OCI-LY1 (cell line): ENCODE data around the gene DNAAF8.

Source experiments
- H2AFZ ChIP-seq: fragments of 200-600 bp; sonication (generic), shearing (Covaris generic); 2 replicates; pipeline ENCODE4 v1.6.0; 2014; ENCODE audit warnings: antibody characterized with exemption, mild to moderate bottlenecking, low read length
- H3F3A ChIP-seq: fragments of 200-600 bp; sonication (generic), shearing (Covaris generic); 2 replicates; pipeline ENCODE4 v1.6.0; 2014; ENCODE audit warnings: mild to moderate bottlenecking, antibody characterized with exemption, low read length, moderate library complexity; ENCODE audit not compliant: insufficient read depth
- H3K27ac ChIP-seq: fragments of 200-600 bp; sonication (generic); 2 replicates; pipeline ENCODE4 v1.5.1; 2014; ENCODE audit warnings: low read length, mixed run types, mild to moderate bottlenecking, low read depth; ENCODE audit not compliant: poor library complexity, severe bottlenecking
- H3K27me3 ChIP-seq: fragments of 200-600 bp; sonication (generic); 2 replicates; pipeline ENCODE4 v1.6.0; 2014; ENCODE audit warnings: antibody characterized with exemption, mild to moderate bottlenecking, low read length, moderate library complexity; ENCODE audit not compliant: insufficient read depth
- H3K36me3 ChIP-seq: fragments of 200-600 bp; sonication (generic); 2 replicates; pipeline ENCODE4 v1.6.1; 2014; ENCODE audit warnings: mild to moderate bottlenecking, antibody characterized with exemption, low read length, moderate library complexity, mixed read lengths; ENCODE audit not compliant: insufficient read depth
- H3K4me1 ChIP-seq: fragments of 200-600 bp; sonication (generic); 2 replicates; pipeline ENCODE4 v1.5.1; 2014; ENCODE audit warnings: mild to moderate bottlenecking, low read length, moderate library complexity; ENCODE audit not compliant: insufficient read depth, severe bottlenecking
- H3K4me2 ChIP-seq: fragments of 200-600 bp; sonication (generic), shearing (Covaris generic); 2 replicates; pipeline ENCODE4 v1.6.1; 2014; ENCODE audit warnings: low read length
- H3K4me3 ChIP-seq: fragments of 200-600 bp; sonication (generic); 2 replicates; pipeline ENCODE4 v1.5.1; 2014; ENCODE audit warnings: low read length, low read depth, mild to moderate bottlenecking, mixed read lengths; ENCODE audit not compliant: poor library complexity, severe bottlenecking
- H3K79me2 ChIP-seq: fragments of 200-600 bp; shearing (Covaris generic); 2 replicates; pipeline ENCODE4 v1.6.1; 2016; ENCODE audit warnings: mixed run types, low read length, mixed read lengths; ENCODE audit not compliant: insufficient read depth
- H3K9ac ChIP-seq: fragments of 200-600 bp; sonication (generic), shearing (Covaris generic); 2 replicates; pipeline ENCODE4 v1.6.1; 2014; ENCODE audit warnings: mild to moderate bottlenecking, low read length, mixed read lengths
- H3K9me2 ChIP-seq: fragments of 200-600 bp; sonication (generic), shearing (Covaris generic); 2 replicates; pipeline ENCODE4 v1.6.1; 2014; ENCODE audit warnings: low read depth, mild to moderate bottlenecking, low read length, mixed read lengths
- H3K9me3 ChIP-seq: fragments of 200-600 bp; shearing (Covaris generic); 2 replicates; pipeline ENCODE4 v1.6.1; 2014; ENCODE audit warnings: low read length, mixed read lengths
- H4K20me1 ChIP-seq: fragments of 200-600 bp; sonication (generic), shearing (Covaris generic); 2 replicates; pipeline ENCODE4 v1.6.0; 2016; ENCODE audit warnings: mild to moderate bottlenecking, low read length; ENCODE audit not compliant: insufficient read depth
- CTCF ChIP-seq: fragments of 200-600 bp; sonication (generic), shearing (Covaris generic); IDR thresholded peaks from 2 replicates; pipeline ENCODE4 v1.5.1; 2017; ENCODE audit warnings: mild to moderate bottlenecking, antibody characterized with exemption, low read length, moderate library complexity, mixed read lengths
- EZH2 ChIP-seq: fragments of 200-600 bp; sonication (generic), shearing (Covaris generic); IDR thresholded peaks from 2 replicates; pipeline ENCODE4 v1.8.0; 2017; ENCODE audit warnings: borderline replicate concordance, mixed run types, mild to moderate bottlenecking, antibody characterized with exemption, low read length, moderate library complexity, mixed read lengths

Gene DNAAF8

GRCh38 chr16:4696905-4697847 lies 37.2 kb upstream of the DNAAF8 start:
- no peaks in the 10 kb centered on the region for H3K9me2 ChIP-seq
- H4K20me1 ChIP-seq, result no peaks in the 10 kb centered on the region
- no peaks in the 10 kb centered on the region for H3K79me2 ChIP-seq
- peaks cover 62% of the 10 kb centered on the region; the same call in 1 of the 2 replicates for H3K36me3 ChIP-seq
- H3K27ac ChIP-seq, result no peak overlapping the region
- H3F3A ChIP-seq, result no peaks in the 10 kb centered on the region
- H3K27me3 ChIP-seq, result no peaks in the 10 kb centered on the region
- no peak overlapping the region for H3K4me3 ChIP-seq
- no peak overlapping the region for H2AFZ ChIP-seq
- no peak overlapping the region for H3K4me2 ChIP-seq
- no peak overlapping the region for H3K9ac ChIP-seq
- no peaks in the 10 kb centered on the region for H3K9me3 ChIP-seq
- peaks cover 21% of the 10 kb centered on the region for H3K4me1 ChIP-seq
- TF ChIP-seq EZH2, result no peak
- TF ChIP-seq CTCF, result no peak

- TF ChIP-seq EZH2 (no peak), CTCF (no peak)
- Histone ChIP-seq H3K9me3 (no peaks in the 10 kb centered on the region), H3K36me3 (peaks cover 64% of the 10 kb centered on the region; the same call in 1 of the 2 replicates)
Measured at GRCh38 chr16:4697848-4698291, 36.5 kb upstream of the DNAAF8 start.

GRCh38 chr16:4698321-4699045 lies 35.9 kb upstream of the DNAAF8 start:
- Histone ChIP-seq H3K4me1 (peaks cover 15% of the 10 kb centered on the region), H3K9ac (no peak overlapping the region), H3K9me3 (no peaks in the 10 kb centered on the region), H3K27ac (no peak overlapping the region), H4K20me1 (no peaks in the 10 kb centered on the region), H3K4me2 (no peak overlapping the region), H2AFZ (no peak overlapping the region), H3K36me3 (peaks cover 66% of the 10 kb centered on the region; the same call in 1 of the 2 replicates), H3K9me2 (no peaks in the 10 kb centered on the region), H3K27me3 (no peaks in the 10 kb centered on the region), H3K79me2 (no peaks in the 10 kb centered on the region), H3F3A (no peaks in the 10 kb centered on the region), H3K4me3 (no peak overlapping the region)
- TF ChIP-seq CTCF, result no peak
- no peak for TF ChIP-seq EZH2

More at GRCh38 chr16:4697848-4698291, 36.5 kb upstream of the DNAAF8 start:
- H3K9me2 ChIP-seq, result no peaks in the 10 kb centered on the region
- H3K4me3 ChIP-seq, result no peak overlapping the region
- H3K4me1 ChIP-seq, result peaks cover 18% of the 10 kb centered on the region
- no peak overlapping the region for H3K4me2 ChIP-seq
- no peaks in the 10 kb centered on the region for H4K20me1 ChIP-seq
- H3K27ac ChIP-seq, result no peak overlapping the region
- no peaks in the 10 kb centered on the region for H3K79me2 ChIP-seq
- H2AFZ ChIP-seq, result no peak overlapping the region
- H3F3A ChIP-seq, result no peaks in the 10 kb centered on the region
- no peak overlapping the region for H3K9ac ChIP-seq
- no peaks in the 10 kb centered on the region for H3K27me3 ChIP-seq
